Peyer's patch (tissue), 4 donors: Measurements from ENCODE around the gene APOL4.

Experiments
- POLR2A ChIP-seq, 2 donors: fragments of 450-650 bp; IDR thresholded peaks; one replicate each; pipeline ENCODE4 v1.5.1; 2017; ENCODE audit warnings: antibody characterized with exemption in 2 of 2, mild to moderate bottlenecking in 2 of 2, moderate library complexity in 2 of 2
- TF ChIP-seq, protein P1 (sequence below), 6 experiments: fragments of 450-650 bp in 4 of 6; fragments of 200-600 bp in 2 of 6; sonication (generic) in 1 of 6; IDR thresholded peaks; one replicate each; pipeline ENCODE4 v1.5.1; 2017 to 2019; ENCODE audit warnings: antibody characterized with exemption in 6 of 6, mild to moderate bottlenecking in 3 of 6, moderate library complexity in 1 of 6

DNA sequence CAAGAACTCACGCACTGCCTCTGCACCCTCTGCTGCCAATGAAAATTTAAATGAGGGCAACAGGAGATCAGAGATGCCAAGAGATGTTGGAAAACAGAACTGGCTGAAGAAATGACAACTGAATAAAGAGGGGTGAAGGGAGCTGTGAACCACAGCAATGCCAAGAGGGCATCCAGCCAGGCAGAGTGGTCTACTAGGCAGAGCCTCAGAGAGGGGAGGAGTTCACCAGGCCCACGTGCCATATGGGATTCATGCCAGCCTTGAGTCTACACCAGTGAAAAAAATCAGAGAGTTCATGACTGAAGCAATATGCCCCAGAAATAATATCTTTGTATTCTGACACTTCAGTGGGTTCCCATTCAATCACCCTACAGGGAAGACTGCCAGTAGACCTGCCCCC is 33.3 kb upstream of the APOL4 start:
- TF ChIP-seq, protein P1, sequence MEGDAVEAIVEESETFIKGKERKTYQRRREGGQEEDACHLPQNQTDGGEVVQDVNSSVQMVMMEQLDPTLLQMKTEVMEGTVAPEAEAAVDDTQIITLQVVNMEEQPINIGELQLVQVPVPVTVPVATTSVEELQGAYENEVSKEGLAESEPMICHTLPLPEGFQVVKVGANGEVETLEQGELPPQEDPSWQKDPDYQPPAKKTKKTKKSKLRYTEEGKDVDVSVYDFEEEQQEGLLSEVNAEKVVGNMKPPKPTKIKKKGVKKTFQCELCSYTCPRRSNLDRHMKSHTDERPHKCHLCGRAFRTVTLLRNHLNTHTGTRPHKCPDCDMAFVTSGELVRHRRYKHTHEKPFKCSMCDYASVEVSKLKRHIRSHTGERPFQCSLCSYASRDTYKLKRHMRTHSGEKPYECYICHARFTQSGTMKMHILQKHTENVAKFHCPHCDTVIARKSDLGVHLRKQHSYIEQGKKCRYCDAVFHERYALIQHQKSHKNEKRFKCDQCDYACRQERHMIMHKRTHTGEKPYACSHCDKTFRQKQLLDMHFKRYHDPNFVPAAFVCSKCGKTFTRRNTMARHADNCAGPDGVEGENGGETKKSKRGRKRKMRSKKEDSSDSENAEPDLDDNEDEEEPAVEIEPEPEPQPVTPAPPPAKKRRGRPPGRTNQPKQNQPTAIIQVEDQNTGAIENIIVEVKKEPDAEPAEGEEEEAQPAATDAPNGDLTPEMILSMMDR (IDR thresholded peaks at IDR 0.05) = no peak
- no peak for TF ChIP-seq POLR2A (IDR thresholded peaks at IDR 0.05)
